GM19043 (cell line): ENCODE results near the gene LSM2.

Source experiments
- ATAC-seq: cut with Tn5 transposase; IDR thresholded peaks from one replicate; pipeline ENCODE4 v1.9.1; 2021; ENCODE audit warnings: low read depth; ENCODE audit not compliant: unreplicated experiment

The LSM2 gene

GRCh38 chr6:31778193-31778592, 28.6 kb downstream of the LSM2 start:
- ATAC-seq = no peak

- ATAC-seq = no peak
These were observed 29.1 kb downstream of the LSM2 start for GRCh38 chr6:31777667-31778050.

GRCh38 chr6:31776989-31777666, 29.6 kb downstream of the LSM2 start, which contains the start of gene VWA7:
TSS of gene VWA7 (minus strand) at chr6:31777328. CDS start at chr6:31776779, 549 bp downstream.
- ATAC-seq = peak; percentile 75

GRCh38 chr6:31776485-31776988, 30.2 kb downstream of the LSM2 start:
- ATAC-seq = no peak

GRCh38 chr6:31775633-31776484, 30.9 kb downstream of the LSM2 start:
- ATAC-seq = no peak

- no peak for ATAC-seq
These were observed 31.6 kb downstream of the LSM2 start for GRCh38 chr6:31775184-31775583.

GRCh38 chr6:31771992-31772358, 34.8 kb downstream of the LSM2 start:
- ATAC-seq = no peak

GRCh38 chr6:31770860-31771259, 35.9 kb downstream of the LSM2 start:
- no peak for ATAC-seq

- ATAC-seq = no peak
These were observed 36.9 kb downstream of the LSM2 start for GRCh38 chr6:31769684-31770371.

- ATAC-seq = no peak
These were observed 38.2 kb downstream of the LSM2 start for GRCh38 chr6:31768363-31769257.

GRCh38 chr6:31767096-31767645, 39.6 kb downstream of the LSM2 start:
- ATAC-seq = no peak

- no peak for ATAC-seq
These were observed 40.6 kb downstream of the LSM2 start for GRCh38 chr6:31765910-31766794.

GRCh38 chr6:31765559-31765909, 41.2 kb downstream of the LSM2 start:
- ATAC-seq = no peak

GRCh38 chr6:31764198-31764597, 42.6 kb downstream of the LSM2 start:
- ATAC-seq = no peak

GRCh38 chr6:31763619-31763940, 43.2 kb downstream of the LSM2 start:
- no peak for ATAC-seq

GRCh38 chr6:31762878-31763618, 43.7 kb downstream of the LSM2 start:
- no peak for ATAC-seq

GRCh38 chr6:31762356-31762755, 44.4 kb downstream of the LSM2 start, which contains the start of gene SAPCD1:
TSS of gene SAPCD1 (plus strand) at chr6:31762656. CDS start at chr6:31763055, 399 bp downstream.
- no peak for ATAC-seq

GRCh38 chr6:31761343-31761742, 45.4 kb downstream of the LSM2 start:
- no peak for ATAC-seq
